Renal cortical epithelial cell (primary cell): Measurements from ENCODE around the gene PGLYRP1. TPM values are rescaled to one million over a fixed set of nuclear protein-coding genes. Genes with fewer than 3 reads are reported as not detected.
A peak's percentile ranks its signal among the peaks of the same experiment; 100 is the strongest.

ENCODE experiments used
- DNase-seq: peaks from one replicate; pipeline ENCODE4 v3.0.0-alpha.2; 2011; ENCODE audit warnings: low read depth
- total RNA-seq: library from RNA; depleted of rRNA; stranded (reverse); fragments of >200 nt; gene quantifications from 2 replicates; pipeline ENCODE4 v1.2.3, GENCODE V29; 2014

PGLYRP1 gene
- total RNA-seq, 1 donor from 2014 or later = not detected

- DNase-seq = no peak
These were observed 20.1 kb downstream of the PGLYRP1 start for GRCh38 chr19:46002678-46003275.

- no peak for DNase-seq
These were observed 22.2 kb downstream of the PGLYRP1 start for GRCh38 chr19:46000491-46001246.

- DNase-seq = no peak
These were observed 23.2 kb downstream of the PGLYRP1 start for GRCh38 chr19:45999653-46000121.

DNA sequence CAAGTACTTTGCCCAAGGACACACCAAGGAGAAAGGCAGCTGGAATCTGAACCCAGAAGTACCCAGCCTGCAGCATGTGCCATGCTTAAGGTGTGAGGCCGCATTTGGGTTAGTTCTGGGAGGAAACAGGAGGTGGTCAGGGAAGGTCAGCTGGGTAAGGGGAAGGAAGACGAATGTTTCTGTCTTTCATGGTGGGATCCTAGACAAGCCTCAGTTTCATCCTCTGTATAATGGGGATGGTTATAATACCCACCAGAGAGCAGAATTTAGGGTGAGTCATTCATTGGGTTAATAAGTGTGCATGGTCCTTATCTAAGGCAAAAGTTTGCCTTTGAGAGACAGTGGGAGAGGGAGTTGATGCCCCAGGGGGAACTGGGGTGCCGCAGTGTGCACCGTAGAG lies 24.0 kb downstream of the PGLYRP1 start:
- DNase-seq = no peak

GRCh38 chr19:45996933-45997332 lies 25.9 kb downstream of the PGLYRP1 start:
- DNase-seq = no peak

DNA sequence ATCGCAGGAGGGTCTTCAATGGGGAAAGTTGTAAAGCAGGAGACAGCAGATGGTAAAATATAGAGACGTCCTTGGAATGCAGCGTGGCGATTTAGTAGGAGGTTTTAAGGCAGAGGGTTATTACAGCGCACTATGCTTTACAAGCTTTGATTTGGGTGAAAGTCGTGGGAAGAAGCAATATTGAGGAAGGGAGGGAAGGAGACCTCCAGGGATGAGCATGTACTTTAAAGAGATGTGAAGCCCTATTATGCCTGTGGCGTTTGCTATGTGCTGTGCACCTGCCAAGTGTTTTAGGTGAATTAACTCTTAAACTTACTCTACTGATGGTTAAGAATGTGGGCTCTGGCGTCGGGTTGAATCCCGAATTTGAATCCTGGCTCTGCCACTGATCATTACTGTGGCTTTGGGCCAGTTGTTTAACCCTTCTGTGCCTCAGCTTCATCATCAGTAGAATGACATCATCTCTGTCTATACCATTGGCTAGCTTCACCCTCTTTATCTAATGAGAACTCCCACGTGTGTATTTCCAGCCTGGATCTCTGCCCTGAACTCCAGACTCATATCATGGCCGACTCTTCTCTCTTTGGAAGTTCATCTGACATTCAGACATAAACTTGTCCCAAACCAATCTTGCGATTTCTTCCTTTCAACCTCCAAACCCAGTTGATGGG lies 27.0 kb downstream of the PGLYRP1 start:
- DNase-seq = no peak

DNA sequence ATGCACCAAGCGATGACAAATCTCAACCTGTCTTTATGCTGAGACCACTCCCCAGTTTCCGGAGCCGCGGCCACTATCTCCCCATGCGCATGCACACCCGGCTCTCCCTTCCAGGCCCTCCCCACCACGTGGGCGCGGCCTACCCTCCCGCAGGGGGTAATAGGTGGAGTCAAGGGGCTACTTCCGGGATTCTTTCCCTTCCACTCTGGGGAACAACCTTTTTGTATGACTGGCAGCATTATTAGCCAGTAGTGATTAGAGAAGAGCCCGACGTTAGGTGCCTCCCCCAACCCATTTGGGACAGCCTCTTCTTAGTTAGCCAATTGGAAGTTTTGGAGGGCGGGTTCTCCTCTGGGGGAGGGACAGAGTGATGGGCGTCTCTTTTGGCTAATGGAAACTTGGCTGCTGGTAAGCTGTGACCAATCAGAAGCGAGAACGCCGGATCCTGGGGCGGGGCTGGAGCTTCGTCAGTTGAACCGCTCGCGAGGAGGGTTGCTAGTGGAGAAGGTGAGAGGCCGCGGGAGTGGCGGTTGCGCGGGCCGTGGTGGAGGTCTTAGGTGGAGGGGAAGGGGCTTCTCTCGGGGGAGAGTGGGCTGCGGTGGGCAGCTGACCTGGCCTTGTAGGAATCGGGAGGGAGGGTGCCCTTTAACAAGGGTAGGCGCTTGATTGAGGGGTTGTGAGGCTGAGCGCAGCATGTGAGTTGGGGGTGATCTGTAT lies 27.7 kb downstream of the PGLYRP1 start, which contains the start of gene CCDC61:
Gene CCDC61, plus strand, starts transcription at position 470 of the 717 bp plus-strand sequence. CDS start 7,552 bp downstream, outside the sequence.
- peak; percentile 99 for DNase-seq

DNA sequence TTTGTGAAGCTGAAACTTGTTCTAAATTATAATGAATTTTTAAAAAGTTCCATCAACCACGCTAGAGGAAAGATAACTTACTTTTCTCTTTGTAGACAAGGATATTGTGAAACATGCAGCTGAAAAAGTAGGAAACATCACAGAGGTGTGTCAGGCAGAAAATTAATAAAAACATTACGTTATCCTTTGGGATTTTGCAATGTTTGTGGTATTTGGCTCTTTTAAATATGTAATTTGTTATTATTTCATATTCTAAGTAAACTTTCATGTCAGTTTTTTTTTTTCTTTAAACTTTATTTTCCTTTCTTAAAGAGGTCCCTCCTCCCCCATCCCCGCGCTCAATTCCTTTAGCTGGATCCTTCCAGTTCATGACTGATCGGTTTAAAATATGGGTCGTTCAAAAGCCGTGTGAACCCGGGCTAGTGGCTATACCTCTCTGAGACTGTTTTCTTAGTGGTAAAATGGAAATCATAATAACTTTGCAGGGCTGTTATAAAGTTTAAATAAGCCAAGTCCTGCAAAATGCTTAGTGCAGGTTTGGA lies 28.3 kb downstream of the PGLYRP1 start:
- DNase-seq = no peak

GRCh38 chr19:45990113-45990728 lies 32.6 kb downstream of the PGLYRP1 start:
- DNase-seq = no peak

- DNase-seq = no peak
These were observed 37.5 kb downstream of the PGLYRP1 start for GRCh38 chr19:45985321-45985720.

- DNase-seq = no peak
These were observed 41.5 kb downstream of the PGLYRP1 start for GRCh38 chr19:45981350-45981749.

DNA sequence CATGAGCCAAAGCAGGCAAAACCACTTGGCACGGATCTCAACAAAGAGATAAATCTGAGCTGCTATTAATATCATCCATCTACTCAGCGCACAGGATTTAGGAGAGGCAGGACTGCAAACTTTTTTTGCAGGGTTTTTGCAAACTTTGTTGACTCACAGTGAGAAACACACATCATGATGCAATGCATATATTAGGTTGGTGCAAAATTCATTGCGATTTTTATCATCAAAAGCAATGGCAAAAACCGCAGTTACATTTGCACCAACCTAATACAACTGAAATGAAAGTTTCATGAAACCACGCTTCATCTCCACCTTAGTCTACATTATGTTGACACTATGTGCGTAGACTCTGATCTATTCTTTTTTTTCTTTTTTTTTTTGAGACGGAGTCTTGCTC lies 44.7 kb downstream of the PGLYRP1 start:
- no peak for DNase-seq

DNA sequence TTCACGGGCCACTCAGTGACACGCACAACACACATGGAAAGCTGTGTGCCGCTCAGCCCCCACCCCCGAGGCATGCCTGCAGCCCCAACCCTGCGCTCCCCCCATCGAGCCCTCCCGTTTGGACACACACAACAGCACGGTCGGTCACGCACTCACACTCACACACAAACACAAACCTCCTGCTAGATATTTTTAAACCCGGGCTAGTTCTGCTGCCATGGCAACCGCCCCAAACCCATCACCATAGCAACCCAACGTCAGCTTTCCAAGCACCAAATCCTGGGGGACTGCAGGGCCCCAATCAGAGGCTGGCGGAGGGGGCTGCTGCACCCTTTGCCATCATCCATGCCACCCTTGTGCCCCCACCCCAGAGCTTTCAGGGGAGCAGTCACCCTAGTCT lies 46.7 kb downstream of the PGLYRP1 start:
- no peak for DNase-seq

DNA sequence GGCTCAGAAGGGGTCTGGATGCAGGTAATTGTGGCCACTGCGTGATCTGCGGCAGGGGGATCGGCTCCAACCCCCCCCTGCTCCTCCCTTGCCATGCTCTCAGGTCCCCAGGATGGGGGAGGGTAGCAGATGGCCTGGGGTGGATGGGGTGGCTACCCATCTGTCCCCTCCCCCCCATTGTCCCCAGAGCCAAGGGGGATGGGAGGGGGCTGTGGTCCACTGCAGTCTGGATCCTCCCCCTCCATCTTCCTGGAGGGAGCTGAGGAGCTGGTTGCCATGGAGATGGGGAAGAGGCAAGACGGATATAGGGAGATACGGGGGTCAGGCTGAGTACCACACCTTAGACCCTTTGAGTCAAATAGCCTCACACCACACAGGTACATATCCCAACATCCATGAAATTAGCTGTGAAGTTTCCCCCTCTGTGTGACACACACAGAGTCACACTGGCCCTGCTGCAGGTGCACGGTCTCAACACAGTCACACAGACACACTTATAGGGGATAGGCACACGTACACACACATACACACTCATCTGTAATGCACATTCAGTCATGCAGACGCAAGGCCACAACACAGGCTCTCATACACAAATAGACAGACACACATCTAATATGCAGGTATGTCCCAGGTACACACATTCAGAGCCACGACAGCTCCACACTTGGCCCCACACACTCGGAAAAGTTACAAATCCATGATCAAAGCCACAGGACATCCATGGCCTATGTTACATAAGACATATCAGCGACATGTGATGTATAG lies 47.4 kb downstream of the PGLYRP1 start:
- no peak for DNase-seq

DNA sequence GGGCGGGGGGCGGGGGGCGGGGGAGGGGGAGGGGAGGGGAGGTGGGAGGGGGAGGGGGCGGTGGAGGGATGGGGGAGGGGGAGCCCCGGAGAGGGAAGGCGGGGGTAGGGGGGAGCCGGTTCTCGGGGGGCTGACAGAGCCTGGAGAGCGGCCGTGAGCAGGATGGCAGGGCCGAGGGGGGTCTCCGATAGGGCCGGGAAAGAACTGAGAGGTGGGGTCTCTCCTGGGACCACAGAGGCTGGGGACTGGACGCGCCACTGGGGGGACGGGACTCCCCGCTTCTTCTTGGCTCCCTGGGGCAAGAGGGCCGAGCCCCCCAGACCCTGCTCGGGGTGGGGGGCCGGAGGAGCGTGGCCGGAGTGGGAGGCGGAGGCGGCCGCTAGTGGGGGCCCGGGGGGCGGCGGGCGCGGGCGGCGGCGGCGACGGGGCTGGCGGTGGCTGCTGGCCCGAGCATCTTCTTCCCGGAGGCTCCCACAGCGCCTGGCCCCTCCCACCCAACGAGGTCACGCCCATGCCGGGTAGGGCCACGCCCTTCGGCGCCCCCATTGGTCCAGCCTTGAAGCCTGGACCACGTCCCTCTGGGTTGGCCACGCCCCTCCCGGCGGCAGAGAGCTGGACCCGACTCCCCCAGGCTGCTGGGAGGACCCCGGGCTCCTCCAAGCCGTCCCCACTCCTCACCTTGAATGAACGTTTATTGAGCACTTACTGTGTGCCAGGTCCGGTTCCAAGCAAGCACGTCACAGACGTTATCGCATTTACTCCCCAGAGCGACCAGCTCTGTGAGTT lies 49.1 kb downstream of the PGLYRP1 start, which contains the start of gene NOVA2:
Gene NOVA2, minus strand, starts transcription at position 313 of the 786 bp plus-strand sequence. CDS start 514 bp downstream, outside the sequence.
- DNase-seq = no peak

GRCh38 chr19:45972947-45973540 lies 49.8 kb downstream of the PGLYRP1 start:
- no peak for DNase-seq

DNA sequence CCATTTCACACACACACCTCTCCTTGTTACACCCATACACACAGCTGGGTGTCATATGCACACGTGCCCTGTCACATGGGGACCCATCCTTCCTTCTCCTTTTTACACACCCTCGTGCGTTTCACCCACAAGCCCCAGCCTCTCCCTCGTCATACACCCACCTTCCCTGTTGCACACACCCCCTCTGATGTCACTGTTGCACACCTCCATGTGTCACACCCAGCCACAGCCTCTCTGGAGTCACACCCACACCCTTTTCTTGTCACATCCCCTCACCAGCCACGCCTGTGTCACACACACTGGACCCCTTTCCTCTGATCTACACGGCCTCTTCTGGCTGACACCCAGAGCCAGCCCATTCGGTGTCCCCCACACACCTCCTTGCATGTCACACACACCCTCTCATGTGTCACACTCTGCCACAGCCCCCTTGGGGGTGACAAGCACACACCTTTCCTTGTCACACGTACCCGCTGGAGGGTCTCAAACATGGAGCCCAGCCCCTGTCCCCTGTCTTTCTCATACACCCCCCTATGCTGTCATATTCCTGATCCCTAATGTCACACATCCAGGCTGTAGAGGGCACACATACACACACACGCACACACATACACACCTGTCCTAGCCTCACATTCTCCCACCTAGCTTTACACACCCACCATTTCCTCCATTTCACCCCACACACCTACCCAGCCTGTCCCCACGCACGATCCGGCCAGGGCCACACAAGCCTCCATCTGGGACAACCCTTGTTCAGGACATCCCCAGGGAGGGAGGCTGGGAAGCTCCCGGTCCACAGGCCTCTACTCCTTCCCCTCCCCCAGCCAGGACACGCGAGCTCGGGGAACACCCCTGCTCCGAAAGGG lies 50.5 kb downstream of the PGLYRP1 start:
- DNase-seq = no peak

GRCh38 chr19:45971260-45971902 lies 51.5 kb downstream of the PGLYRP1 start:
- no peak for DNase-seq
